ENCODE results near the gene GIN1.

GRCh38 chr5:103098993-103099392 lies 20.9 kb downstream of the GIN1 start:
- TF ChIP-seq CTCF (IDR thresholded peaks at IDR 0.05) (no peak), EZH2 (IDR thresholded peaks at IDR 0.05; ENCODE audit: borderline replicate concordance, insufficient read depth, low read depth, low read length, poor library complexity, severe bottlenecking) (no peak)
